Activated naive CD4-positive, alpha-beta T cell treated with anti-CD3 and anti-CD28 coated beads, Interleukin-2, amount 50 U/mL, for 16 hours (primary cell): ENCODE results near the gene RASGEF1B.
"Not testable (repeated sequence)": the region's sequence is repeated elsewhere in the genome, so short reads cannot be mapped to it uniquely, and the experiment has no call there.

Experiments
- DNase-seq: peaks from one replicate; pipeline ENCODE4 v3.0.0-alpha.2; 2020

The RASGEF1B gene

GRCh38 chr4:81426770-81427289 lies 44.9 kb downstream of the RASGEF1B start:
- no peak for DNase-seq

GRCh38 chr4:81424816-81425755 lies 46.6 kb downstream of the RASGEF1B start:
- DNase-seq, result no peak

GRCh38 chr4:81424336-81424735 lies 47.4 kb downstream of the RASGEF1B start:
- DNase-seq, result no peak

GRCh38 chr4:81422595-81422994 lies 49.1 kb downstream of the RASGEF1B start:
- DNase-seq, result no peak

GRCh38 chr4:81421346-81422218 lies 50.1 kb downstream of the RASGEF1B start:
- DNase-seq, result no peak

- no peak for DNase-seq
These were observed 53.1 kb downstream of the RASGEF1B start for GRCh38 chr4:81418572-81418971.

- DNase-seq, result no peak
These were observed 58.7 kb downstream of the RASGEF1B start for GRCh38 chr4:81412946-81413495.

- no peak for DNase-seq
These were observed 61.0 kb downstream of the RASGEF1B start for GRCh38 chr4:81410680-81411079.

GRCh38 chr4:81409836-81410235 lies 61.9 kb downstream of the RASGEF1B start:
- DNase-seq, result no peak

GRCh38 chr4:81408341-81408740 lies 63.4 kb downstream of the RASGEF1B start:
- no peak for DNase-seq

GRCh38 chr4:81407726-81408125 lies 64.0 kb downstream of the RASGEF1B start:
- DNase-seq, result no peak

GRCh38 chr4:81406481-81406880 lies 65.2 kb downstream of the RASGEF1B start:
- not testable (repeated sequence) for DNase-seq

GRCh38 chr4:81405900-81406401 lies 65.8 kb downstream of the RASGEF1B start:
- DNase-seq, result no peak

GRCh38 chr4:81404741-81405140 lies 67.0 kb downstream of the RASGEF1B start:
- DNase-seq, result no peak

GRCh38 chr4:81404294-81404693 lies 67.4 kb downstream of the RASGEF1B start:
- no peak for DNase-seq

- no peak for DNase-seq
These were observed 72.2 kb downstream of the RASGEF1B start for GRCh38 chr4:81399306-81400086.

- no peak for DNase-seq
These were observed 73.3 kb downstream of the RASGEF1B start for GRCh38 chr4:81398379-81398778.

GRCh38 chr4:81397635-81398034 lies 74.1 kb downstream of the RASGEF1B start:
- no peak for DNase-seq

- no peak for DNase-seq
These were observed 76.5 kb downstream of the RASGEF1B start for GRCh38 chr4:81395239-81395638.

- DNase-seq, result no peak
These were observed 79.5 kb downstream of the RASGEF1B start for GRCh38 chr4:81392164-81392563.

- no peak for DNase-seq
These were observed 82.0 kb downstream of the RASGEF1B start for GRCh38 chr4:81389720-81390119.

GRCh38 chr4:81380437-81380836 lies 91.3 kb downstream of the RASGEF1B start:
- DNase-seq, result no peak
